Mucosa of rectum (tissue), 2 donors: ENCODE results near the gene ARHGAP15.

Experiments used
- H3K27ac ChIP-seq, 2 donors: one replicate each; pipeline ENCODE4 v1.7.0; 2013; ENCODE audit warnings: inconsistent platforms in 2 of 2, low read depth in 2 of 2, low read length in 2 of 2
- H3K27me3 ChIP-seq, 2 donors: one replicate each; pipeline ENCODE4 v1.7.0; 2013; ENCODE audit warnings: low read length in 2 of 2; ENCODE audit not compliant: control insufficient read depth in 2 of 2, insufficient read depth in 2 of 2
- H3K36me3 ChIP-seq, 2 donors: one replicate each; pipeline ENCODE4 v1.7.0; 2013; ENCODE audit warnings: low read length in 2 of 2; ENCODE audit not compliant: control insufficient read depth in 2 of 2, insufficient read depth in 2 of 2
- H3K4me1 ChIP-seq, 2 donors: one replicate each; pipeline ENCODE4 v1.7.0; 2013; ENCODE audit warnings: low read length in 2 of 2, mild to moderate bottlenecking in 1 of 2; ENCODE audit not compliant: control insufficient read depth in 2 of 2, insufficient read depth in 2 of 2
- H3K4me3 ChIP-seq, 2 donors: one replicate each; pipeline ENCODE4 v1.7.0; 2013; ENCODE audit warnings: low read length in 2 of 2
- H3K9ac ChIP-seq, 2 donors: one replicate each; pipeline ENCODE4 v1.7.0; 2013; ENCODE audit warnings: low read length in 2 of 2, low read depth in 1 of 2, mild to moderate bottlenecking in 1 of 2
- H3K9me3 ChIP-seq, 2 donors: one replicate each; pipeline ENCODE4 v1.7.0; 2013; ENCODE audit warnings: low read length in 2 of 2; ENCODE audit not compliant: control insufficient read depth in 2 of 2
- donor health status: healthy.
- donor health status: Normal muscosa, but diverticular disease.

The ARHGAP15 gene

DNA sequence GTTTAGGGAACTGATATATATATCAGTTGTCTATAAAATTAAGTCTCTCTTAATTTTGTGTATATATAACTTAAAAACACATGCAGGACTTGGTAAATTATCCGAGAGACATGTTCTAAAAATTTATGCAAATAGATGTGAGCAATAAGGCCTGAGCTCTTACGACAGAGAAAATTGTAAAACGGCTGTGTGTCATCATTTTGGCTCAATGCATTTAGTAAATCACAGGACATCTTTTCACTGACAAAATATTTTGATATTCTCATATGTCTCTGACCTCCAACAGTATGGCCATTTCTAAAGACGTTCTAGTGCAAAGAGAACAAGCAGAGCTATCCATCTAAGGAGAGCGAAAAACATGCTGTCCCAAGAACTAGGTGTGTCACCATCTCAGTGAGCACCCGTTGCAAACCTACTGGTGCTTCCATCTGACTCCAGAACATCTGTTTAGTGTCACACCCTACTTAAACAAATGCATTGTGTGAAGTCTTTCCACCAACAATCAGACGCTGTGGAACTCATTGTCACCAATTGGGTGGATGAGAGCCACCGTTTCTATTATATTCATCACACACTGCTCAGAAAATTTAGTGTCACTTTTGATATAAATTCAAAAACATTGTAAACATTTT, 108.0 kb downstream of the ARHGAP15 start:
- Histone ChIP-seq H3K4me3 (no peak overlapping the region), H3K9me3 (peaks cover 0 to 5% of the 10 kb centered on the region in 2 donors), H3K9ac (no peak overlapping the region), H3K36me3 (no peaks in the 10 kb centered on the region), H3K27ac (no peak overlapping the region), H3K4me1 (no peaks in the 10 kb centered on the region), H3K27me3 (no peaks in the 10 kb centered on the region)

DNA sequence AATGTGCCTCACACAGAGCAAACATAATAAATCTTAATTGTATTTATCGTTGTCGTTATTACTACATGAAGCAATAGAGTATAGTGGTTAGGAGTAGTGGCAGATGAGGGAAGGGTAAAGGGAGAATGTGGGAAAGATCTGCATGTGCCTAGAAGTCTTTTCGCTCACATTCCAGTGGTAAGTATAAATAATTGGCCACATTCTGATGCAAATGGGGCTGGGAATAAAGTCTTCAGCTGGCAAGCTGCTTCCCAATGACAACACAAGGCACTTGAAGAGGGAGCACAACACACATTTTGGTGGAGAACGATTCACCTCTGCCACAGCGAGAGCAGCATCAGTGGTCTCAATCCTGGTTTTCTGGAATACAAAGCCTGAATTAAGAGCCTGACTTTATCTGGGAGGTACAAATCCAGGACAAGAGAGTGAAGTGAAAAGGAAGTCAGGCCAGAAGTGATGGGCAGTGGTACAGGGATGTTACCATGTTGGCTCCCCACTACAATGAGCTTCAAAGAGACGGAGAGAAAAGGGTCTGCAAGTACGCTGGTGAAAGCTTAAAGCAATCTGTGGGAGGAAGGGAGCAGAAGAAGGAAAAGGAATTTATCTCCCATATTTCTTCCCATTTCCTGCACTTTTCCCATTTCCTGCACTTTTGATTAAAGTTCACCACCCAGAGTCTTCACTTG, 112.3 kb downstream of the ARHGAP15 start:
- H3K27ac ChIP-seq: no peak overlapping the region
- H3K9me3 ChIP-seq: no peaks in the 10 kb centered on the region
- H3K4me1 ChIP-seq: peaks cover 0 to 1% of the 10 kb centered on the region in 2 donors
- H3K36me3 ChIP-seq: no peaks in the 10 kb centered on the region
- no peak overlapping the region for H3K9ac ChIP-seq
- no peaks in the 10 kb centered on the region for H3K27me3 ChIP-seq
- H3K4me3 ChIP-seq: no peak overlapping the region

- Histone ChIP-seq H3K4me3 (no peak overlapping the region), H3K36me3 (no peaks in the 10 kb centered on the region), H3K27ac (no peak overlapping the region), H3K27me3 (no peaks in the 10 kb centered on the region), H3K4me1 (peaks cover 0 to 7% of the 10 kb centered on the region in 2 donors), H3K9ac (no peak overlapping the region), H3K9me3 (no peaks in the 10 kb centered on the region)
Observed at GRCh38 chr2:143246246-143246645, 117.0 kb downstream of the ARHGAP15 start.

DNA sequence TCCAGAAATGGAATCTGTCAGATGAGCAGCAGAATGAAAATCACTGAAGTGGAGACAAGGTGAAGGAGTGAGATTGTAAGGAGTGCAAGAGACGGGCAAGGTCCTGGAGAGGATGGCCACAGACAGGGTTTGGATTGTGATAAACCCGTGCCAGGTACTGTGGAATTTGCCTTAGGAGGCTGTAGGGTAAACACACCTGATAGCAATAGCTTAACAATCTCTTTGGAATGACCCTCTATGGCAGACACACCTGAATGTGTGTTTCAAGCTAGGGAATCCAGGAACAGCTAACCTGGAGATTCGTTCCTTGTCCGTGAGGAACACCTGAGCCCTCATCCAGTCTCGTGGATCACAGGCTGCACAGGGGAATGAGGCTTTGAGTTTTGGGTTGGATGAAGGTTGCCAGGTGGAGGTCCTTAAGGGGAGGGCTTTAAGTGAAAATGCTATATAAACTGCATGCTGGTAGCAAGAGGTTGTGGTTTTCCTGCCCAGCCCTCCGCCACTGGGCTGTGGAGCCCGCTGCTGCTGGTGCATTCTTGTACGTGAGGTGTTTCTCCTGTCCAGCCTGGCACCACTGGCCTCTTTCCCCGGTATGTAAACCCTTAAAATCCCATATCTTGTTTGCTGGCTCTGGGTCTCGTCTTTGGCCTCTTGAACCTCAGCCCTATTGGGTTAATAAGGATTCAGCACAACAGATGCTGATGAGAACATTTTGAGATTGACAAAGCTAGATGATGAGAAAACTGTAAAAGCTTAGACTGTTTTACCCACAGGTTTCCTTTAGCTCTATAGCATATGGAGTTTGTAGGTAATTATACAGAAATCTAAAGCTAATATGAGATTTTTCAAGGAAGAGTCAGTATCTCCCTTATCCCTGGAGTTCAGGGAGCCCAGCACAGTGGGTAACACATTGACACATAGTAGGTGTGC, 117.9 kb downstream of the ARHGAP15 start:
- no peaks in the 10 kb centered on the region for H3K36me3 ChIP-seq
- H3K4me1 ChIP-seq: peaks cover 0 to 7% of the 10 kb centered on the region in 2 donors
- H3K9me3 ChIP-seq: no peaks in the 10 kb centered on the region
- no peak overlapping the region for H3K4me3 ChIP-seq
- H3K27me3 ChIP-seq: no peaks in the 10 kb centered on the region
- no peak overlapping the region for H3K27ac ChIP-seq
- no peak overlapping the region for H3K9ac ChIP-seq

GRCh38 chr2:143248631-143249030, 119.4 kb downstream of the ARHGAP15 start:
- no peaks in the 10 kb centered on the region for H3K9me3 ChIP-seq
- H3K27ac ChIP-seq: no peak overlapping the region
- no peak overlapping the region for H3K9ac ChIP-seq
- no peaks in the 10 kb centered on the region for H3K36me3 ChIP-seq
- H3K27me3 ChIP-seq: no peaks in the 10 kb centered on the region
- peaks cover 0 to 7% of the 10 kb centered on the region in 2 donors for H3K4me1 ChIP-seq
- no peak overlapping the region for H3K4me3 ChIP-seq

DNA sequence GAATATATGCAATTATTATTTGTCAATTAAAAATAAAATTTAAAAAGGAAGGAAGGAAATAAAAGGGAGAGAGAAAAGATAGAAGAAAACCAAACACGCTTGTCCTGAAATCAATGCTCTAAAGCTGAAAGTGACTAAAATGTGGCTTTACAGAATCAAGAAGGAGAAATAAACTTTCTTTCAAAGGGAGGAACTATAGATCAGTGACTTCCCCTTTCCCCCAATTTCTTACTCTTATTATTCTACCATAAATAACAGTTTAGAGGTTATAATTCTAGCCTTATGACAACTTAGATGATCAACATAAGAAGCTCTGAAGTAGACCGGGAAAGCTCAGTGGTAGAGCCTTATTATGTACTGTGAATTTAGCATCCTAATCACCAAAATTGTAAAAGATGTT, 122.5 kb downstream of the ARHGAP15 start:
- H3K4me3 ChIP-seq: no peak overlapping the region
- H3K9ac ChIP-seq: no peak overlapping the region
- no peaks in the 10 kb centered on the region for H3K27me3 ChIP-seq
- no peak overlapping the region for H3K27ac ChIP-seq
- peaks cover 0 to 4% of the 10 kb centered on the region in 2 donors for H3K4me1 ChIP-seq
- no peaks in the 10 kb centered on the region for H3K36me3 ChIP-seq
- no peaks in the 10 kb centered on the region for H3K9me3 ChIP-seq

DNA sequence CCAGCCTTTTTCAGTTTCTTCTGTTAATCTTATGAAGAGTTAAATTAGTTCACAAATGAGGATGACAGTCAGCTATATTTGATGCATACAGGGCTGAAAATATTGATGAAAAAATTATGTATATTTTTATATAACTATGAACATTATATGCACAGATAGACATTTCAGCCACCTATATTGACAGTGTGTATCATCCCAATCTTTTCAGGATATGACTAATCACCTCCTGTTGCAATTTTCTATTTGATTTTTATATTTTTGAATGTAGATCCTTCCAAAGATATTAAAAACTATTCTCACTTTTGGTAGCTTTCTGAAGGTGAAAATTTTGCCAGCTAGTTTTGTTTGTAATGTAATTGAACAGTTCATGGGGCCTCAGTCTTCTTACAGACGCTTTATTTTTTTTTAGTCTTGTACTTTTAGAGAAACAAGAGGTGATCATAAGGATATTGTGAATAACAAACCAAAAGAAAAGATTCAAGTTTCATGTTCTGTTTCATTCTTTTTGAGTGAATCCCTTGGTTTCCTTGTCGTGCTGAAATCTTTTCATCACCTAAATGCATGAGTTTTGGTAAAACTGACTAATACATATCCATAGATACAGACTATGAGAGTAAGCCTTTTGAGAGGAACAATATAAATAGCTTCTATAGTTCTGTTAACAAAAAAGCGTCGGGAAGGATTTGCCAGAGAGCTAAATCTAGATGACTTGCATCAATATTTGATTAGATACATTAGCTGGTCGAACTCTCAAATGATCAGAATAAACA, 123.1 kb downstream of the ARHGAP15 start:
- Histone ChIP-seq H3K9ac (no peak overlapping the region), H3K36me3 (no peaks in the 10 kb centered on the region), H3K27ac (no peak overlapping the region)

GRCh38 chr2:143254110-143254509, 124.9 kb downstream of the ARHGAP15 start:
- Histone ChIP-seq H3K27me3 (no peaks in the 10 kb centered on the region), H3K36me3 (no peaks in the 10 kb centered on the region), H3K4me1 (peaks cover 0 to 3% of the 10 kb centered on the region in 2 donors)

More for the DNA sequence above, 123.1 kb downstream of the ARHGAP15 start:
- Histone ChIP-seq H3K27me3 (no peaks in the 10 kb centered on the region), H3K9me3 (no peaks in the 10 kb centered on the region), H3K4me3 (no peak overlapping the region), H3K4me1 (no peaks in the 10 kb centered on the region)

GRCh38 chr2:143255086-143255485, 125.9 kb downstream of the ARHGAP15 start:
- H3K9me3 ChIP-seq: no peaks in the 10 kb centered on the region
- H3K27ac ChIP-seq: no peak overlapping the region
- no peaks in the 10 kb centered on the region for H3K36me3 ChIP-seq
- H3K9ac ChIP-seq: no peak overlapping the region
- peaks cover 0 to 3% of the 10 kb centered on the region in 2 donors for H3K4me1 ChIP-seq
- no peak overlapping the region for H3K4me3 ChIP-seq
- no peaks in the 10 kb centered on the region for H3K27me3 ChIP-seq

More at GRCh38 chr2:143254110-143254509, 124.9 kb downstream of the ARHGAP15 start:
- Histone ChIP-seq H3K9ac (no peak overlapping the region), H3K9me3 (no peaks in the 10 kb centered on the region), H3K27ac (no peak overlapping the region), H3K4me3 (no peak overlapping the region)
